KBM-7 (cell line): ENCODE results near the gene PTPRR.

Source experiments
- DNase-seq: peaks from one replicate; pipeline ENCODE4 v3.0.0-alpha.2; 2015
- in situ Hi-C: fragments of 300-500 bp; cut with MboI; formaldehyde crosslinking; loops from 2 replicates; pipeline ENCODE4 v1.14.3; 2020; ENCODE audit warnings: low sequenced_read_pairs, low pct_unique_long_range_greater_than_20kb, mixed read lengths

The PTPRR gene

DNA sequence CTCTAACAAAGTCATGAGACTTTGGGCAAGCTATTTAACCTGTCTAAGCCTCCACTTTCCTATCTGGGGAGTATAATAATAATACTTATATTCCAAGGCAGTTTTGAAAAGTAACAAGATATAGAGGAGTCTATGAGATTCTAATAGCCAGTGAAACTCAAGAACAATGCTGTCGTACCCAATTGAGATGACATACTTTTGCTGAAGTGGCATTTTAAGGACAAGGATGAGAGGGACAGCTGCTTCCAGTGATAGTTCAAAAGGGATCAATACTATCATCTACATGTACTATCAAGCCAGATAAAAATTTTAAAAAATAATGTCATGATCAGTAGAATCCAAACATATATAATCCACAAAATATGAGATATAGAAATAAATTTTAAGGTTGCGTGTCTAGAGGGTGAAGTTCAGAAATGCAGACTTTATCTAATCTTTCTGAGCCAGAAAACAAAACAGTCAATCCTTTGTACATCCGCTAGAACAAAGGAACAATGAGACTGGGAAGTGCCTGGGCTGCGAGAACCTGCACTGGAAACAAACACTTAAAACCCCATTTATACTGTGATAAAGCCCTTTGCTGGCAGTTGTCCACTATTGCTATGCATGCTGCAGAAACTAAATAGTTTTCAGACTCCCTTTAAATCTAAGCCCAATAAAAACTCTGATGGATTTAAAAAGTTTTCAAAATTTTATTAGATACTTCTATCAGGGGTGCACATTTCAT lies 321.9 kb downstream of the PTPRR start:
- in situ Hi-C loops = no loop called here
- no peak for DNase-seq

DNA sequence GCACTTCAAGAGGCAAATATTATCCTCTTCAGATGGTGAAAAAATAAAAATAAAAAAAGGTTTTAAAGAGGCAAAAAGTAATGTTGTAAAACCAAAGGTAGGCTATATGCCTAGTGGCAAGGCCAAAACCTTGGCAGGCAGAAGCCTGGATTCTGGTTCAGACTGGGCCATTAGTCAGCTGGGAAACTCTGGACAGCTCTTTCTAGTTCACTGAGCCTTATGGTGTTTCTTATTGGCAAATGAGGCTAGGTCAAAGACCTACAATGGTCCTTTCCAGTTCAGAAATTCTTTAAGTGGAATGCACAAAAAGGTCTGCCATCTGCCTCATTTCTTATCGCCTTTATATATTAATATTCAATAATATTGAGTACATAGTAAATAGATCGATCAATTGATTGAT lies 327.9 kb downstream of the PTPRR start:
- no peak for DNase-seq
- in situ Hi-C loops = no loop called here

DNA sequence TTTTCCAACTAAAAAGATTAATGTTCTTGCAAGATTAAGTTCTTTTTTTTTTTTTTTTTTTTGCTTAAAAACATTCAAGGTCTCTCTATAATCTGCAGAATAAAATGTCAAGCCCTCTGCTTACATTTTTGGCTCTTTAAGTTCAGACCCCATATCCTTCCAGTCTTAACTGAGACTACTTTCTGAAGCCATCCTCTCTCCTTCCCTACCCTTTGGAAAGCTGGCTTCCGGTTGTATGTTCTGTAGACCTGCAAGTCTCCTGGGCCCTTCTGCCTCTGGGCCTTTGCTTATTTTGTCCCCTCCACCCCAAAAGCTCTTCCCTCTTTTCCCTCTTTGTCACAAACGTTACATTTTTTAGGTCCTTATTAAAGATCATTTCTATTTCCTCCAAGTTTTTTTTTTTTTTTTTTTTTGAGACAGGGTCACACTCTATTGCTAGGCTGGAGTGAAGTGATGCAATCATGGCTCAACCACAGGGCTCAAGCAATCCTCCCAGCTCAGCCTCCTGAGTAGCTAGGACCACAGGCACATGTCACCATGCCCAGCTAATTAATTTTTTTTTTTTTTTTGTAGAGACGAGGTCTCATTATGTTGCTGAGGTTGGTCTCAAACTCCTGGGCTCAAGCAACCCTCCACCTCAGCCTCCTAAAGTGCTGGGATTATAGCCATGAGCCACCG lies 329.9 kb downstream of the PTPRR start:
- in situ Hi-C loops = no loop called here
- DNase-seq = no peak

DNA sequence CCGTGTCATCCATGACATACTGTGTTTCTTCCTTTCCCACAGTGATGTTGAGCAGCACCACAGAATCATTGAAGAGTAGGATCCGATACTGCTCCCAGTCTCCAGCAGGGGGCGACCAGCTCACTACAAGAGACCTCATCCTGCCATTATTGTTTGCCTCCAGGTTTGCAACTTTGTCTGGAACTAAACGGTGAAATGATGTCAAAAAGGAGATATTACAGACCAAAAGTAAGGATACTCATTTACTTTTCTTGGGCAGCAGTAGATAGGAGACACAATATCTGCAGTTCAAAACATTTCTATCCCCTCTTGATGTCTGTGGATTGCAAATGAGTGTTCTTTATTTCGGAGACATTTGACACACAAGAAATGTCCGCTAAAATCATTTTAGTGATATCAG lies 330.5 kb downstream of the PTPRR start:
- in situ Hi-C loops = no loop called here
- DNase-seq = peak; percentile 60
